ENCODE results near the gene CPXCR1.
"Not testable (repeated sequence)": the region's sequence is repeated elsewhere in the genome, so short reads cannot be mapped to it uniquely, and the experiment has no call there.

Gene CPXCR1

GRCh38 chrX:88746925-88747324, at the start of gene CPXCR1:
Gene CPXCR1 (plus strand): TSS chrX:88747225. CDS start chrX:88753415, 6,190 bp downstream.
- DNase-seq (ENCODE audit: low read depth in 2 of 2), result no peak

GRCh38 chrX:88735835-88736234, 11.2 kb upstream of the CPXCR1 start:
- DNase-seq (ENCODE audit: low read depth in 2 of 2), result no peak

DNA sequence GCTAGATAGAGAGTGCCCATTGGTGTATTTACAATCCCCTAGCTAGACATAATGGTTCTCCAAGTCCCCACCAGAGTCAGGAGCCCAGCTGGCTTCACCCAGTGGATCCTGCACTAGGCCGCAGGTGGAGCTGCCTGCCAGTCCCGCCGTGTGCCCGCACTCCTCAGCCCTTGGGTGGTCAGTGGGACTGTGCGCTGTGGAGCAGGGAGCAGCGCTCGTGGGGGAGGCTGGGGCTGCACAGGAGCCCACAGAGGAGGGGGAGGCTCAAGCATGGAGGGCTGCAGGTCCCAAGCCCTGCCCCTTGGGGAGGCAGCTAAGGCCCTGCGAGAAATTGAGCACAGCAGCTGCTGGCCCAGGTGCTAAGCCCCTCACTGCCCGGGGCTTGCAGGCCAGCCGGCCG, 810 bp upstream of the CPXCR1 start:
- not testable (repeated sequence) for DNase-seq (ENCODE audit: low read depth in 2 of 2)

DNA sequence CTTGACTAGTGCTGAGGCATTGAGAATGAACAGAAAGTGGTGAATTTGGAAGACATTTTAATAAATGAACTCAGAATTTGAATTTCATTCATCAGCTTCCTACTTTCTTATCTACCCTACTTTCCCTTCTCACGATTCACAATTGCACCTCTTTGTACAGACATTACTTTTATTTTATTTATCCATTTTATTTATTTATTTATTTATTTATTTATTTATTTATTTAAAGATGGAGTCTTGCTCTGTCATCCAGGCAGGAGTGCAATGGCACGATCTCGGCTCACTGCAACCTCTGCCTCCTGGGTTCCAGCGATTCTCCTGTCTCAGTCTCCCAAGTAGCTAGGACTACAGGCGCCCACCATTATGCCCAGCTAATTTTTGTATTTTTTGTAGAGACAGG, 5.3 kb downstream of the CPXCR1 start:
- not testable (repeated sequence) for DNase-seq (ENCODE audit: low read depth in 2 of 2)

GRCh38 chrX:88789825-88790224, 42.8 kb downstream of the CPXCR1 start:
- no peak for DNase-seq (ENCODE audit: low read depth in 2 of 2)
